ENCODE data around the gene FUBP1.
"Not testable (repeated sequence)": the region's sequence is repeated elsewhere in the genome, so short reads cannot be mapped to it uniquely, and the experiment has no call there.

Gene FUBP1

GRCh38 chr1:77978969-77979876, at the start of gene FUBP1:
TSS of gene FUBP1 (minus strand) at chr1:77979072. CDS start at chr1:77979004, 68 bp downstream.
- Mint-ChIP-seq H3K4me1 (peaks cover 47% of the 10 kb centered on the region), H3K36me3 (peaks cover 18% of the 10 kb centered on the region), H3K27ac (no peak within 1 kb of the TSS), H3K27me3 (no peaks in the 10 kb centered on the region), H3K9me3 (no peaks in the 10 kb centered on the region), H3K4me3 (no peak within 1 kb of the TSS)

DNA sequence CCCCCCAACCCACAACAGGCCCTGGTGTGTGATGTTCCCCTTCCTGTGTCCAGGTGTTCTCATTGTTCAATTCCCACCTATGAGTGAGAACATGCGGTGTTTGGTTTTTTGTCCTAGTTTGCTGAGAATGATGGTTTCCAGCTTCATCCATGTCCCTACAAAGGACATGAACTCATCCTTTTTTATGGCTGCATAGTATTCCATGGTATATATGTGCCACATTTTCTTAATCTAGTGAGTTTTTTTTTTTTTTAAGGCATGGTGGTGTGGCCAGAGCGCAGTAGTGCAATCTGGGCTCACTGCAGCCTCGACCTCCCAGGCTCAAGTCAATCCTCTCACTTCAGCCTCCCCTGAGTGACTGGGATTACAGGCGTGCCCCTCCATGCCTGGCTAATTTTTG, 42.3 kb upstream of the FUBP1 start:
- not testable (repeated sequence) for H3K27ac Mint-ChIP-seq, H3K27me3 Mint-ChIP-seq, H3K4me1 Mint-ChIP-seq, H3K36me3 Mint-ChIP-seq, H3K9me3 Mint-ChIP-seq, H3K4me3 Mint-ChIP-seq

DNA sequence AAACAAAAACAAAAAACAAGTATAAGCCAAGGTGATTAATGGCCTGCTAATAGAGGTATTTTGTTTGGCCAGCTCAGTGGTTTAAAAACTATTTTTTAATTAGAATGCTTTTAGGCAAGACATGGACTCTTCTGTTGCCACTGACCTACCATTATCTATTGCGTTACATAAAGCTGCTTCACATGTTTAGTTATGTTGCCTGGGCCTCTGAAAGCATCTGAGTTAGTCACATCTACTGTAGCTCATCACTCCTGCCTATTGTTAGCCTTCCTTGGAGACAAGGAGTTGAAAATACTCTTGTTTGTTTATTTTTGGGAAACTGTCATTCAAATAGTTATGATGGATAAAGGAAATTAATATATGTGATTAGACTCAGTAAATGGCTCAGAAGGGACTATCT, 40.2 kb upstream of the FUBP1 start:
- Mint-ChIP-seq H3K9me3 (no peaks in the 10 kb centered on the region), H3K36me3 (peaks cover 16% of the 10 kb centered on the region), H3K27me3 (no peaks in the 10 kb centered on the region), H3K4me3 (no peak overlapping the region), H3K4me1 (peaks cover 8% of the 10 kb centered on the region), H3K27ac (no peak overlapping the region)

DNA sequence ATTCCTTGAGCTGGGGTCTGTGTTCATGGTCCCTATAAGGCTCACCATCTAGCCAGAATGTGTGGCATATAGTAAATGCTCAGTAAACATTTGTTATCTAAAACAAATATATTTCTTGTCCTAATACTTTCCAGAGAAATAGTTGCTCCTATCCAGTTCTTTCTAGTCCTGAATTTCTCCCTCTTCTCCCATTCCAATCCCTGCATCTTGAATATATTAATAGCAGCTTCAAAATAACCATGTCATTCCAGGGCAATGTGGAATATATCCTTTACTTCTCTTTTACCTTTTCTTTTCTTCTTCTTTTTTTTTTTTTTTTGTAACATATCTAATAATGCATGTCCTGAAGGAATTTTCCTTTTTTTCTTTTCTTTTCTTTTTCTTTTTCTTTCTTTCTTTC, 36.3 kb upstream of the FUBP1 start:
- Mint-ChIP-seq H3K27me3 (no peaks in the 10 kb centered on the region), H3K36me3 (peaks cover 22% of the 10 kb centered on the region), H3K4me1 (peaks cover 21% of the 10 kb centered on the region), H3K27ac (no peak overlapping the region), H3K4me3 (no peak overlapping the region), H3K9me3 (no peaks in the 10 kb centered on the region)

- peaks cover 13% of the 10 kb centered on the region for H3K36me3 Mint-ChIP-seq
- H3K4me3 Mint-ChIP-seq: no peak overlapping the region
- no peak overlapping the region for H3K27ac Mint-ChIP-seq
- no peaks in the 10 kb centered on the region for H3K9me3 Mint-ChIP-seq
- no peaks in the 10 kb centered on the region for H3K27me3 Mint-ChIP-seq
- H3K4me1 Mint-ChIP-seq: peaks cover 52% of the 10 kb centered on the region
These were observed 32.2 kb upstream of the FUBP1 start for GRCh38 chr1:78011050-78011449.

DNA sequence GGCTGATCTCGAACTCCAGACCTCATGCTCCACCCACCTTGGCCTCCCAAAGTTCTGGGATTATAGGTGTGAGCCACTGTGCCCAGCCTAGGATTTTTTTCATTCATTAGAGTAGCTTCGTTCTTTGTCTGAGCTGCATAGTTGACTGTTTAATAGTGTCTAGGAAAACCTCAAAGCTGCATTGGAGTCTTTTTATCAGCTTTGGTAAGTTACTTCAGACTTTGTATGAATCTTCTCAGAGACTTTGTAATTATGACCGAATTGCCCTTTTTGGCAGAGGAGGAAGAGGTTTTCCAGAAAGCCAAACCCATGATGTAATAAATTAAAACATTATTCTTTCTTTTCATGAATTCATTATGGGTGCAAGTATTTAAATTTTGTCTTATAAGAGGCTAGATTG, 31.0 kb upstream of the FUBP1 start:
- H3K9me3 Mint-ChIP-seq: no peaks in the 10 kb centered on the region
- no peaks in the 10 kb centered on the region for H3K27me3 Mint-ChIP-seq
- H3K4me1 Mint-ChIP-seq: peaks cover 49% of the 10 kb centered on the region
- no peak overlapping the region for H3K4me3 Mint-ChIP-seq
- peaks cover 9% of the 10 kb centered on the region for H3K36me3 Mint-ChIP-seq
- no peak overlapping the region for H3K27ac Mint-ChIP-seq

GRCh38 chr1:78009276-78009675, 30.4 kb upstream of the FUBP1 start:
- Mint-ChIP-seq H3K4me1 (peaks cover 49% of the 10 kb centered on the region), H3K27ac (no peak overlapping the region), H3K9me3 (no peaks in the 10 kb centered on the region), H3K36me3 (peaks cover 6% of the 10 kb centered on the region), H3K27me3 (no peaks in the 10 kb centered on the region), H3K4me3 (peak overlapping the region; percentile 15)

DNA sequence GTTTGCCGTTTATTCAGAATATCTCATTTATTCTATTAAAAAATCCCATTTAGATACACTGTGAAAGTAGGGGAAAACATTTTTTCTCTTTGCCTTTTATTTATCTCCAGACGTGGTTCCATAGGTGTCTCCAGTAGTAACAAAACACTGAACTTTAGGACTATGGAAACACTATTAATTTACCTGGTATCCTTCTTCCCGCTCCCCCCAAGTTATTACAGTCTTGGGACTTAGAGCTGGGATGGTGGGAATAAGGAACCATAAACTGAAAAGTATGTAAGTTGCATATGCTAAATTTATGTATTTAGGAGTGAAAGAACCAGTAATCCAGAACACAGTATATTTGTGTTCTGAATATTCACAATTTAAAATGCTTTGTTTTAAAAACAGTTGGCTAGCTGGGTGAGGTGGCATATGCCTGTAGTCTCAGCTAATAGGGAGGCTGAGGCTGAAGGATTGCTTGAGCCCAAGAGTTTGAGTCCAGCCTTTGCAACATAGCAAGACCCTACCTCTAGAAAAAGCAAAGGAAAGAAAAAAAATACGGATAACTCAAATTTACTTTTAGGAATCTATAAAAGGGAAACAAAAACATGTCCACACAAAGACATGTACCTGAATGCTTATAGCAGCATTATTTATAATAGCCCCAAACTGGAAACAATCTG, 28.9 kb upstream of the FUBP1 start:
- peak overlapping the region; percentile 44 for H3K4me3 Mint-ChIP-seq
- H3K4me1 Mint-ChIP-seq: peaks cover 53% of the 10 kb centered on the region
- no peaks in the 10 kb centered on the region for H3K27me3 Mint-ChIP-seq
- H3K27ac Mint-ChIP-seq: no peak overlapping the region
- H3K36me3 Mint-ChIP-seq: no peaks in the 10 kb centered on the region
- H3K9me3 Mint-ChIP-seq: no peaks in the 10 kb centered on the region

DNA sequence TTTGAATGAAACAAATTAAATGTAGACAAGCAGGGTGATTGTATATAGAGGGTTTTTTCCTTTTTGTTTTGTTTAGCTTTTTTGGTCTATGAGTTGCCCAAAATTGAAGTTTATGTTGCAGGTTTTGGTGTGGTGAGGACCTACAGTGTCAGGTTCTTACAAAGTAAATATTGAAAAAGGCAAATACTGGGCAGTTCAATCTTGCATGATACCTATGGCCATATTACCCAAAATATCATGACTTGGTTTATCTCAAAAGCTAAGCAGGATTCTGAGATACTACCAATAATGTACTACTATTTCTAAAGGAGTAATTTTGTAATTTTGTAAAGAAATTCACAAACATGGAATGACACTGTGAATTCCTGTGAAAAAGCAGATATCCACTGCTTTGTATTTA, 27.6 kb upstream of the FUBP1 start:
- Mint-ChIP-seq H3K9me3 (no peaks in the 10 kb centered on the region), H3K4me3 (peak overlapping the region; percentile 94), H3K27ac (no peak overlapping the region), H3K36me3 (no peaks in the 10 kb centered on the region), H3K27me3 (no peaks in the 10 kb centered on the region), H3K4me1 (peaks cover 60% of the 10 kb centered on the region)

DNA sequence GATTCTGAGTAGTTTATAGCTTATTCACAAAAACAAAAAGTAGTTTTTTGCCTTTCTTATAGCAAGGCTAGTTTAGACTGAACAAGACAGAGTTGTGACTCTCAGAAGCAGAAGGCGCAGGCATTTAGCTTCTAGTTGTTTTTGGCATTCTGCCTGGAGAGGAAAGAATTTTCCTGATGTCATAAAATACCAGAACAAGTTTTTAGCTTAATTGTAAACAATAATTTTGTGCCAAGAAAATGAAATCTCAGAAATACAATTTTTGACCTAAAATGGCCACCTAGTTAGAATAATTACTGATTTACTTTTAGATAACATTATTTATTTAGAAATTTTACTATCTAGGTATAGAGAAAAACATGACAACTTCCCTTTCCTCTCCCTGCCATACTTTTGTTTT, 26.9 kb upstream of the FUBP1 start:
- no peak overlapping the region for H3K27ac Mint-ChIP-seq
- H3K27me3 Mint-ChIP-seq: no peaks in the 10 kb centered on the region
- no peaks in the 10 kb centered on the region for H3K9me3 Mint-ChIP-seq
- peaks cover 56% of the 10 kb centered on the region for H3K4me1 Mint-ChIP-seq
- no peaks in the 10 kb centered on the region for H3K36me3 Mint-ChIP-seq
- H3K4me3 Mint-ChIP-seq: peak overlapping the region; percentile 94

GRCh38 chr1:78005448-78005722, 26.5 kb upstream of the FUBP1 start:
- H3K9me3 Mint-ChIP-seq: no peaks in the 10 kb centered on the region
- no peaks in the 10 kb centered on the region for H3K27me3 Mint-ChIP-seq
- H3K4me1 Mint-ChIP-seq: peaks cover 53% of the 10 kb centered on the region
- peak overlapping the region; percentile 94 for H3K4me3 Mint-ChIP-seq
- H3K27ac Mint-ChIP-seq: peak overlapping the region; percentile 100
- H3K36me3 Mint-ChIP-seq: no peaks in the 10 kb centered on the region

DNA sequence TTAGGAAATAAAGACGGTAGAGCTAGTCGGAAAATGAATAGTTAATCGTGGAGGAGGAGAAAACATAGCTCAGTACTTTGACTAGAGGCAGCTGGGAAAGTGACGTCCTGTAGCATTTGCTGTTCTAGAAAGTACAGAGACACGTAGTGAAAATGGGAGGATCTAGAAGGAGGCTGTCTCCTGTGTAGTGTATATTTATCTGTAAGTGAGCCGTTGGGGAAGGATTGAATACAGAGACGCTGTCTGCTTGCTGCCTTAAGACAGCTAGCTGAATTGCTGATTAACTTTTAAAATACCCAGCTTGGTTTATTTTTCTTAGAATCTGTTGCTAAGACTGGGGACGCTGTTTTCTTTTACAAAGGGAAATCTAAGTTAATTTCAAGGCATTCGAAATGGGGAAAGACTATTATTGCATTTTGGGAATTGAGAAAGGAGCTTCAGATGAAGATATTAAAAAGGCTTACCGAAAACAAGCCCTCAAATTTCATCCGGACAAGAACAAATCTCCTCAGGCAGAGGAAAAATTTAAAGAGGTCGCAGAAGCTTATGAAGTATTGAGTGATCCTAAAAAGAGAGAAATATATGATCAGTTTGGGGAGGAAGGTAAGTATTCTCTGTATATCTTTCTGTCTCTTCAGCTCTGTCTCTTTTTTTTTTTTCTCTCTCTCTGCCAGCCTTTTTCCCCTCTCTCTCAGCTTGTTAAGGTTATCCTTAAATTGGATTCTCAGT, 26.0 kb upstream of the FUBP1 start, which contains the start of gene DNAJB4:
Gene DNAJB4, plus strand, starts transcription at position 221 of the 729 bp plus-strand sequence. Its CDS starts 172 bp downstream, at position 393.
- H3K36me3 Mint-ChIP-seq: no peaks in the 10 kb centered on the region
- H3K4me1 Mint-ChIP-seq: peaks cover 52% of the 10 kb centered on the region

GRCh38 chr1:78003882-78004718, 25.2 kb upstream of the FUBP1 start:
- Mint-ChIP-seq H3K36me3 (no peaks in the 10 kb centered on the region), H3K27ac (peak overlapping the region; percentile 100), H3K4me3 (peak overlapping the region; percentile 94), H3K4me1 (peaks cover 53% of the 10 kb centered on the region), H3K27me3 (no peaks in the 10 kb centered on the region), H3K9me3 (no peaks in the 10 kb centered on the region)

More for the DNA sequence above, 26.0 kb upstream of the FUBP1 start, which contains the start of gene DNAJB4:
- H3K4me3 Mint-ChIP-seq: peak within 1 kb of the TSS; percentile 94
- peak within 1 kb of the TSS; percentile 100 for H3K27ac Mint-ChIP-seq
- no peaks in the 10 kb centered on the region for H3K27me3 Mint-ChIP-seq
- H3K9me3 Mint-ChIP-seq: no peaks in the 10 kb centered on the region

GRCh38 chr1:78003070-78003746, 24.3 kb upstream of the FUBP1 start:
- Mint-ChIP-seq H3K4me1 (peaks cover 48% of the 10 kb centered on the region), H3K27ac (peak overlapping the region; percentile 53), H3K9me3 (no peaks in the 10 kb centered on the region), H3K36me3 (no peaks in the 10 kb centered on the region), H3K27me3 (no peaks in the 10 kb centered on the region), H3K4me3 (peak overlapping the region; percentile 59)

- Mint-ChIP-seq H3K4me1 (peaks cover 28% of the 10 kb centered on the region), H3K27ac (peak overlapping the region; percentile 23)
- not testable (repeated sequence) for H3K27me3 Mint-ChIP-seq, H3K4me3 Mint-ChIP-seq, H3K36me3 Mint-ChIP-seq, H3K9me3 Mint-ChIP-seq
These were observed 21.7 kb upstream of the FUBP1 start for GRCh38 chr1:78000536-78000935.

Data from activated naive CD4-positive, alpha-beta T cell treated with anti-CD3 and anti-CD28 coated beads, Interleukin-2, amount 50 U/mL, for 24 hours (primary cell).